H1 (cell line): ENCODE measurements around the gene NARS2. TPM values are rescaled to one million over a fixed set of nuclear protein-coding genes. Genes with fewer than 3 reads are reported as not detected.

Source experiments
- CTCF ChIA-PET: fragments of 300-600 bp; sonication (Branson Sonifier 250); formaldehyde crosslinking; loops from one replicate; lab custom pipeline; 2021; ENCODE audit not compliant: partially characterized antibody; lab: Charles Lee
- POLR2A ChIA-PET: fragments of 300-600 bp; sonication (Branson Sonifier 250); formaldehyde crosslinking; loops from one replicate; lab custom pipeline; 2021; ENCODE audit warnings: inconsistent platforms; ENCODE audit not compliant: partially characterized antibody; lab: Charles Lee
- DNase-seq, 2 experiments: peaks; one replicate each; pipeline versions ENCODE4 v3.0.0 to v3.0.0-alpha.2; 2010 to 2022; ENCODE audit warnings: low spot score in 2 of 2, low read depth in 1 of 2, mixed read lengths in 1 of 2
- FAIRE-seq: peaks from 2 replicates; lab custom pipeline; 2011; peaks lifted over from hg19 to GRCh38; lab: Jason Lieb, UNC
- H2AFZ ChIP-seq: 2 replicates; pipeline ENCODE4 v1.8.1; 2012; ENCODE audit warnings: low read length, inconsistent platforms
- H2AK5ac ChIP-seq: 2 replicates; pipeline ENCODE4 v1.6.1; 2013; ENCODE audit warnings: low read depth, low read length
- H2BK120ac ChIP-seq: replicated peaks from 2 replicates; pipeline ENCODE3; 2013; ENCODE audit warnings: low read depth, low read length, inconsistent platforms
- H2BK12ac ChIP-seq: 2 replicates; pipeline ENCODE4 v1.6.1; 2013; ENCODE audit warnings: low read depth, low read length
- H2BK15ac ChIP-seq: 2 replicates; pipeline ENCODE4 v1.6.1; 2013; ENCODE audit warnings: low read length
- H2BK20ac ChIP-seq: 2 replicates; pipeline ENCODE4 v1.6.1; 2013; ENCODE audit warnings: low read length
- H2BK5ac ChIP-seq: 2 replicates; pipeline ENCODE4 v1.6.1; 2013; ENCODE audit warnings: low read depth, low read length
- H3K14ac ChIP-seq: 2 replicates; pipeline ENCODE4 v1.6.1; 2013; ENCODE audit warnings: inconsistent platforms; ENCODE audit not compliant: insufficient read length
- H3K18ac ChIP-seq: 2 replicates; pipeline ENCODE4 v1.6.1; 2013; ENCODE audit warnings: low read length; ENCODE audit errors: extremely low read depth
- H3K23ac ChIP-seq: 2 replicates; pipeline ENCODE4 v1.6.1; 2013; ENCODE audit warnings: inconsistent platforms; ENCODE audit not compliant: insufficient read length
- H3K23me2 ChIP-seq: 2 replicates; pipeline ENCODE4 v1.6.1; 2013; ENCODE audit warnings: low read depth, low read length
- H3K27ac ChIP-seq: 2 replicates; pipeline ENCODE4 v1.6.1; 2011; ENCODE audit warnings: low read depth, low read length, inconsistent platforms
- H3K27me3 ChIP-seq, 4 experiments: replicated peaks in 1 of 4; 1 replicate in 1 of 4; 2 replicates in 3 of 4; pipeline versions ENCODE4 v1.6.1 to v1.8.1; 2011 to 2013; ENCODE audit warnings: low read length in 3 of 4, mild to moderate bottlenecking in 3 of 4, inconsistent platforms in 2 of 4, mixed read lengths in 2 of 4, moderate library complexity in 1 of 4; ENCODE audit not compliant: control insufficient read depth in 3 of 4, insufficient read depth in 3 of 4; ENCODE audit errors: extremely low read depth in 1 of 4
- H3K36me3 ChIP-seq, 4 experiments: 2 replicates each; pipeline versions ENCODE4 v1.6.1 to v1.8.1; 2011 to 2013; ENCODE audit warnings: mild to moderate bottlenecking in 4 of 4, low read length in 3 of 4, moderate library complexity in 2 of 4, control low read depth in 1 of 4, inconsistent platforms in 1 of 4; ENCODE audit not compliant: insufficient read depth in 4 of 4, control insufficient read depth in 2 of 4
- H3K4ac ChIP-seq: replicated peaks from 2 replicates; pipeline ENCODE3; 2013; ENCODE audit warnings: low read length, low read depth, mixed read lengths, inconsistent platforms; ENCODE audit not compliant: insufficient read length
- H3K4me1 ChIP-seq, 4 experiments: replicated peaks in 1 of 4; 1 replicate in 1 of 4; 2 replicates in 3 of 4; pipeline versions ENCODE4 v1.6.1 to v1.8.1; 2011 to 2013; ENCODE audit warnings: low read length in 3 of 4, inconsistent platforms in 2 of 4, mixed read lengths in 1 of 4; ENCODE audit not compliant: insufficient read depth in 4 of 4, control insufficient read depth in 3 of 4
- H3K4me2 ChIP-seq, 2 experiments: 2 replicates each; pipeline versions ENCODE4 v1.6.1 to v1.8.1; 2011 to 2013; ENCODE audit warnings: low read depth in 2 of 2, low read length in 2 of 2, control low read depth in 1 of 2, inconsistent platforms in 1 of 2, mild to moderate bottlenecking in 1 of 2; ENCODE audit not compliant: insufficient read depth in 1 of 2
- H3K4me3 ChIP-seq, 4 experiments: fragments of 200-600, 300-600 bp in 1 of 4; sonication (generic), shearing (Covaris generic), sonication (Bioruptor Twin) in 1 of 4; 2 replicates each; pipeline versions ENCODE4 v1.5.1 to v1.8.1; 2011 to 2016; ENCODE audit warnings: low read length in 4 of 4, low read depth in 3 of 4, control low read depth in 2 of 4, inconsistent platforms in 2 of 4, mild to moderate bottlenecking in 2 of 4, mixed read lengths in 1 of 4, moderate library complexity in 1 of 4; ENCODE audit not compliant: insufficient read depth in 2 of 4; ENCODE audit errors: extremely low read depth in 1 of 4
- H3K56ac ChIP-seq: replicated peaks from 2 replicates; pipeline ENCODE3; 2013; ENCODE audit warnings: low read depth, mild to moderate bottlenecking, mixed read lengths, low read length, inconsistent platforms; ENCODE audit not compliant: insufficient read length
- H3K79me1 ChIP-seq: 2 replicates; pipeline ENCODE4 v1.6.1; 2013; ENCODE audit warnings: low read depth, low read length, control low read depth
- H3K79me2 ChIP-seq, 2 experiments: 2 replicates each; pipeline versions ENCODE4 v1.6.1 to v1.8.1; 2012 to 2013; ENCODE audit warnings: low read length in 2 of 2, mild to moderate bottlenecking in 2 of 2, inconsistent platforms in 1 of 2; ENCODE audit not compliant: insufficient read depth in 2 of 2, control insufficient read depth in 1 of 2
- H3K9ac ChIP-seq, 4 experiments: replicated peaks in 1 of 4; 1 replicate in 1 of 4; 2 replicates in 3 of 4; pipeline versions ENCODE4 v1.6.1 to v1.8.1; 2011 to 2013; ENCODE audit warnings: low read depth in 3 of 4, low read length in 3 of 4, control low read depth in 2 of 4, mild to moderate bottlenecking in 2 of 4, moderate library complexity in 2 of 4, inconsistent platforms in 1 of 4; ENCODE audit errors: extremely low read depth in 1 of 4
- H3K9me3 ChIP-seq, 2 experiments: 2 replicates each; pipeline versions ENCODE4 v1.6.1 to v1.8.1; 2012 to 2013; ENCODE audit warnings: mild to moderate bottlenecking in 2 of 2, moderate library complexity in 2 of 2, control low read depth in 1 of 2, inconsistent platforms in 1 of 2, low read depth in 1 of 2, low read length in 1 of 2, mixed read lengths in 1 of 2; ENCODE audit not compliant: insufficient read depth in 2 of 2
- H4K20me1 ChIP-seq, 2 experiments: replicated peaks in 1 of 2; 2 replicates each; pipeline versions ENCODE3 to v1.8.1; 2011 to 2013; ENCODE audit warnings: inconsistent platforms in 2 of 2, low read length in 2 of 2, mild to moderate bottlenecking in 1 of 2; ENCODE audit not compliant: insufficient read depth in 2 of 2, control insufficient read depth in 1 of 2
- H4K5ac ChIP-seq: 2 replicates; pipeline ENCODE4 v1.6.1; 2013; ENCODE audit warnings: low read length, low read depth, mixed read lengths, inconsistent platforms; ENCODE audit not compliant: insufficient read length
- H4K8ac ChIP-seq: 2 replicates; pipeline ENCODE4 v1.8.0; 2013; ENCODE audit warnings: mild to moderate bottlenecking, moderate library complexity, low read length, inconsistent platforms; ENCODE audit not compliant: insufficient read depth; ENCODE audit errors: extremely low read depth
- H4K91ac ChIP-seq: replicated peaks from 2 replicates; pipeline ENCODE3; 2013; ENCODE audit warnings: low read length, mixed read lengths, inconsistent platforms; ENCODE audit not compliant: insufficient read length
- ATF2 ChIP-seq: IDR thresholded peaks from 2 replicates; pipeline ENCODE4 v1.6.1; 2012; ENCODE audit warnings: low read length, inconsistent platforms
- ATF3 ChIP-seq: IDR thresholded peaks from 2 replicates; pipeline ENCODE4 v1.6.1; 2011; ENCODE audit warnings: low read depth, mild to moderate bottlenecking, low read length; ENCODE audit not compliant: insufficient read depth
- CBX8 ChIP-seq: fragments of 300-800, 300-1000 bp; sonication (generic); IDR thresholded peaks from 2 replicates; pipeline ENCODE4 v1.7.1; 2016; ENCODE audit warnings: low read depth, low read length, borderline replicate concordance
- CEBPB ChIP-seq: IDR thresholded peaks from 2 replicates; pipeline ENCODE4 v1.6.1; 2012; ENCODE audit warnings: low read depth, low read length
- CREB1 ChIP-seq: IDR thresholded peaks from 2 replicates; pipeline ENCODE4 v1.6.1; 2012; ENCODE audit warnings: inconsistent platforms
- EP300 ChIP-seq, 2 experiments: IDR thresholded peaks; 1 replicate in 1 of 2; 2 replicates in 1 of 2; pipeline ENCODE4 v1.6.1; 2011 to 2012; ENCODE audit warnings: low read depth in 2 of 2, low read length in 2 of 2, mild to moderate bottlenecking in 2 of 2, borderline replicate concordance in 1 of 2, inconsistent platforms in 1 of 2, moderate library complexity in 1 of 2
- MAFK ChIP-seq: IDR thresholded peaks from 2 replicates; pipeline ENCODE4 v1.6.1; 2012; ENCODE audit warnings: low read depth, mild to moderate bottlenecking, improper control_type of control experiment, low read length
- POLR2A ChIP-seq, 2 experiments: IDR thresholded peaks; 1 replicate in 1 of 2; 2 replicates in 1 of 2; pipeline ENCODE4 v1.6.1; 2011; ENCODE audit warnings: low read depth in 2 of 2, low read length in 2 of 2, mild to moderate bottlenecking in 2 of 2; ENCODE audit errors: control extremely low read depth in 1 of 2
- POLR2AphosphoS5 ChIP-seq: IDR thresholded peaks from 2 replicates; pipeline ENCODE4 v1.6.1; 2011; ENCODE audit warnings: low read depth, low read length
- SP1 ChIP-seq: IDR thresholded peaks from 2 replicates; pipeline ENCODE4 v1.6.1; 2011; ENCODE audit warnings: low read depth, low read length
- WGBS, 2 experiments: shearing (Covaris generic) in 1 of 2; methylation state at CpG; one replicate each; pipeline versions ENCODE4 v1.1.6 to v1.1.7; 2013 to 2015; ENCODE audit warnings: low lambda C conversion rate in 2 of 2, mixed read lengths in 2 of 2, inconsistent platforms in 1 of 2, low coverage in 1 of 2, missing lambda C conversion rate in 1 of 2; ENCODE audit not compliant: insufficient replicate concordance in 2 of 2, insufficient coverage in 1 of 2, insufficient read length in 1 of 2; ENCODE audit errors: extremely low coverage in 1 of 2, missing lambda C conversion rate in 1 of 2; 5-methylcytosine and 5-hydroxymethylcytosine counted together
- polyA plus RNA-seq, 7 experiments: library from polyadenylated mRNA; depleted of rRNA in 3 of 7; stranded (reverse) in 5 of 7; unstranded in 2 of 7; fragments of >200 nt in 5 of 7; fragments of 200-250 nt in 2 of 7; gene quantifications; 1 replicate in 5 of 7; 2 replicates in 1 of 7; 4 replicates in 1 of 7; pipeline versions ENCODE4 v1.2.1 to v1.2.3, GENCODE V29; 2011 to 2013; ENCODE audit warnings: missing spikeins in 2 of 7, mixed read lengths in 2 of 7
- total RNA-seq: library from RNA; stranded (reverse); fragmentation: NEBNext Ultra II Directional; extraction: Animal tissue kit (Norgen Biotek cat#: 25700); gene quantifications from 2 replicates; pipeline ENCODE4 v1.2.1, GENCODE V29; 2021

Gene NARS2
- total and polyA plus RNA-seq, 2 of the 8 experiments (the other 6 are each of a cell fraction or from before 2014, with no cell fraction given): 26.2 to 51.6 TPM

- no peak overlapping the region for H3K18ac ChIP-seq
- 93% methylated on average over 3 of the region's 3 CpGs; no CpG with 5 or more reads in 1 of the 2 experiments for WGBS, 2 experiments
- no peak for DNase-seq
- H2BK12ac ChIP-seq: no peak overlapping the region
- H3K14ac ChIP-seq: no peak overlapping the region
- H3K27ac ChIP-seq: no peak overlapping the region
- H3K4me3 ChIP-seq: no peak overlapping the region
- TF ChIP-seq POLR2A (IDR thresholded peaks at IDR 0.05; ENCODE audit: control extremely low read depth in 1 of 2, low read depth in 2 of 2, low read length in 2 of 2): no peak
- TF ChIP-seq CBX8: no peak
- no peak for TF ChIP-seq MAFK
- no peak for TF ChIP-seq EP300 (IDR thresholded peaks at IDR 0.05; ENCODE audit: borderline replicate concordance in 1 of 2, low read depth in 2 of 2, low read length in 2 of 2)
- TF ChIP-seq POLR2AphosphoS5: no peak
- no peak for TF ChIP-seq ATF3
- TF ChIP-seq CREB1: no peak
- no peak for TF ChIP-seq SP1
- TF ChIP-seq CEBPB: no peak
- TF ChIP-seq ATF2: no peak
- no peak overlapping the region for H2AK5ac ChIP-seq
- no peak overlapping the region for H3K9ac ChIP-seq
- H2BK5ac ChIP-seq: no peak overlapping the region
- FAIRE-seq: no peak
- H4K8ac ChIP-seq: no peak overlapping the region
- H3K79me1 ChIP-seq: no peaks in the 10 kb centered on the region
- H3K56ac ChIP-seq: no peak overlapping the region
- peaks cover 2 to 11% (median 6%) of the 10 kb centered on the region in 4 experiments; a peak in 5 of 7 replicates for H3K4me1 ChIP-seq
- H3K79me2 ChIP-seq: peaks cover 0 to 27% of the 10 kb centered on the region in 2 experiments; a peak in 2 of 4 replicates
- no peak overlapping the region for H2AFZ ChIP-seq
- peaks cover 0 to 30% (median 3%) of the 10 kb centered on the region in 4 experiments; a peak in 5 of 8 replicates for H3K36me3 ChIP-seq
- H3K23me2 ChIP-seq: peaks cover 3% of the 10 kb centered on the region; the same call in 1 of the 2 replicates
- POLR2A ChIA-PET: interaction anchor here (1.9 kb wide), 1 partner anchor 19 kb away, joined by 4 read pairs; the partner anchor contains the start of gene NARS2
- no peak overlapping the region for H4K91ac ChIP-seq
- no peak overlapping the region for H3K4ac ChIP-seq
- H4K5ac ChIP-seq: no peak overlapping the region
- no peaks in the 10 kb centered on the region for H3K27me3 ChIP-seq
- no peaks in the 10 kb centered on the region; a peak in 1 of 4 replicates for H3K9me3 ChIP-seq
- H2BK120ac ChIP-seq: no peak overlapping the region
- H3K4me2 ChIP-seq: no peak overlapping the region
- H4K20me1 ChIP-seq: peaks cover 2 to 4% of the 10 kb centered on the region in 2 experiments
- H2BK20ac ChIP-seq: no peak overlapping the region
- CTCF ChIA-PET: interaction anchor here (5.8 kb wide), 1 partner anchor 9 kb away, joined by 34 read pairs; no protein-coding TSS in a partner anchor
- no peak overlapping the region for H2BK15ac ChIP-seq
- H3K23ac ChIP-seq: no peak overlapping the region
Measured at GRCh38 chr11:78555592-78555991, 19.1 kb downstream of the NARS2 start.
